Lung (tissue), 12 donors: Measurements from ENCODE around the gene PPP1R14B. TPM values are rescaled to one million over a fixed set of nuclear protein-coding genes. Genes with fewer than 3 reads are reported as not detected.

ENCODE experiments used
- ATAC-seq: fragments of 200-7000 bp; cut with Tn5 transposase; one replicate; pipeline ENCODE4 v1.9.1; 2020; ENCODE audit warnings: moderate number of reproducible peaks; ENCODE audit not compliant: insufficient read depth, low FRiP score
- DNase-seq, 3 donors: peaks; one replicate each; pipeline ENCODE4 v3.0.0-alpha.2; 2013 to 2017
- H3K27ac ChIP-seq, 2 donors: one replicate each; pipeline ENCODE4 v1.5.1; 2013; ENCODE audit warnings: mild to moderate bottlenecking in 2 of 2, moderate library complexity in 2 of 2, control low read depth in 1 of 2, inconsistent platforms in 1 of 2, low read depth in 1 of 2, low read length in 1 of 2
- H3K27me3 ChIP-seq, 3 donors: one replicate each; pipeline ENCODE4 v1.5.1; 2013; ENCODE audit warnings: low read length in 2 of 3; ENCODE audit not compliant: control insufficient read depth in 3 of 3, insufficient read depth in 3 of 3
- H3K36me3 ChIP-seq, 4 donors: one replicate each; pipeline ENCODE4 v1.5.1; 2013; ENCODE audit warnings: low read length in 4 of 4, mild to moderate bottlenecking in 1 of 4, moderate library complexity in 1 of 4; ENCODE audit not compliant: control insufficient read depth in 4 of 4, insufficient read depth in 4 of 4
- H3K4me1 ChIP-seq, 5 donors: one replicate each; pipeline ENCODE4 v1.5.1; 2013; ENCODE audit warnings: low read length in 5 of 5, mild to moderate bottlenecking in 2 of 5, moderate library complexity in 1 of 5; ENCODE audit not compliant: control insufficient read depth in 5 of 5, insufficient read depth in 5 of 5
- H3K4me3 ChIP-seq: one replicate; pipeline ENCODE4 v1.5.1; 2013; ENCODE audit warnings: mild to moderate bottlenecking, control low read depth, moderate library complexity
- H3K9ac ChIP-seq, 2 donors: one replicate each; pipeline ENCODE4 v1.5.1; 2013; ENCODE audit warnings: low read length in 2 of 2, control low read depth in 1 of 2; ENCODE audit not compliant: insufficient read depth in 1 of 2
- H3K9me3 ChIP-seq, 4 donors: one replicate each; pipeline ENCODE4 v1.5.1; 2013; ENCODE audit warnings: low read length in 3 of 4, mild to moderate bottlenecking in 1 of 4, moderate library complexity in 1 of 4; ENCODE audit not compliant: control insufficient read depth in 4 of 4, insufficient read depth in 3 of 4
- WGBS, 2 donors: extraction: QIAGEN DNeasy Blood & Tissue Kit; methylation state at CpG; one replicate each; pipeline ENCODE4 v1.1.7; 2013; 5-methylcytosine and 5-hydroxymethylcytosine counted together
- polyA plus RNA-seq, 2 donors: library from polyadenylated mRNA; stranded (reverse); fragments of 200-250 nt; gene quantifications; one replicate each; pipeline ENCODE4 v1.2.1, GENCODE V29; 2013
- total RNA-seq, 2 donors: library from RNA; depleted of rRNA in 1 of 2; stranded (reverse); fragments of >200 nt in 1 of 2; gene quantifications; one replicate each; pipeline ENCODE4 v1.2.1, GENCODE V29; 2014 to 2021
- TF ChIP-seq, protein P1 (sequence below): IDR thresholded peaks from 2 replicates; pipeline ENCODE4 v1.5.1; 2012; ENCODE audit warnings: mild to moderate bottlenecking; ENCODE audit errors: control extremely low read depth, extremely low read depth
- donor health status: control.
- donor health status: control.
- donor health status: Bipolar disorder and iron deficiency.
- donor health status: healthy.
- donor health status: DM: yes; HTN: yes; CAD: no.

PPP1R14B gene
- total and polyA plus RNA-seq, 4 donors, result 28.2 to 241 (median 152) TPM

DNA sequence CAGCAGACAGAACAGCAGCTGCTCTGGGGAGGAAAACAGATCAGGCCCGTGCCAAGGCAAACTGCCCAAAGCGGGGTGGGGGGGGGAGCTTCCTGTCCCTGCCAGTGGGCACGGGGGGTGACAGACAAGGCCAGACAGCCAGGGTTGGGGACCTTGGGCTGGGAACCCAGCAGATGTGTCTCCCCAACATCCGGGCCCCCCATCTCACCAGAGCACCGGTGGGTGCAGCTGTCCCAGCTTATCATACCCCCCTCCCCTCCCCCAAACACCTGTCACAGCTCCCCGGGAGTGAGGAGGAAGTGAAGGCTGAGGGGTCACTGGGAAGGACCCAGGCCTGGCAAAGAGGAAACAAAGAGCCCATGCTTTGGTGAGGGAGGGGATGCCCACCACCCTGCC, 1.3 kb downstream of the PPP1R14B start:
- no peak for ATAC-seq
- Histone ChIP-seq H3K4me3 (peak overlapping the region; percentile 61), H3K9me3 (no peaks in the 10 kb centered on the region), H3K27ac (peak overlapping the region; percentile 61 to 84), H3K27me3 (no peaks in the 10 kb centered on the region), H3K4me1 (peaks cover 0 to 28% (median 8%) of the 10 kb centered on the region in 5 donors), H3K36me3 (peaks cover 0 to 10% (median 1%) of the 10 kb centered on the region in 4 donors), H3K9ac (no peak overlapping the region)
- TF ChIP-seq, protein P1, sequence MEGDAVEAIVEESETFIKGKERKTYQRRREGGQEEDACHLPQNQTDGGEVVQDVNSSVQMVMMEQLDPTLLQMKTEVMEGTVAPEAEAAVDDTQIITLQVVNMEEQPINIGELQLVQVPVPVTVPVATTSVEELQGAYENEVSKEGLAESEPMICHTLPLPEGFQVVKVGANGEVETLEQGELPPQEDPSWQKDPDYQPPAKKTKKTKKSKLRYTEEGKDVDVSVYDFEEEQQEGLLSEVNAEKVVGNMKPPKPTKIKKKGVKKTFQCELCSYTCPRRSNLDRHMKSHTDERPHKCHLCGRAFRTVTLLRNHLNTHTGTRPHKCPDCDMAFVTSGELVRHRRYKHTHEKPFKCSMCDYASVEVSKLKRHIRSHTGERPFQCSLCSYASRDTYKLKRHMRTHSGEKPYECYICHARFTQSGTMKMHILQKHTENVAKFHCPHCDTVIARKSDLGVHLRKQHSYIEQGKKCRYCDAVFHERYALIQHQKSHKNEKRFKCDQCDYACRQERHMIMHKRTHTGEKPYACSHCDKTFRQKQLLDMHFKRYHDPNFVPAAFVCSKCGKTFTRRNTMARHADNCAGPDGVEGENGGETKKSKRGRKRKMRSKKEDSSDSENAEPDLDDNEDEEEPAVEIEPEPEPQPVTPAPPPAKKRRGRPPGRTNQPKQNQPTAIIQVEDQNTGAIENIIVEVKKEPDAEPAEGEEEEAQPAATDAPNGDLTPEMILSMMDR, result no peak
- no peak for DNase-seq
- WGBS, 2 donors, result 0 to 1% methylated on average over 6 of the region's 6 CpGs

DNA sequence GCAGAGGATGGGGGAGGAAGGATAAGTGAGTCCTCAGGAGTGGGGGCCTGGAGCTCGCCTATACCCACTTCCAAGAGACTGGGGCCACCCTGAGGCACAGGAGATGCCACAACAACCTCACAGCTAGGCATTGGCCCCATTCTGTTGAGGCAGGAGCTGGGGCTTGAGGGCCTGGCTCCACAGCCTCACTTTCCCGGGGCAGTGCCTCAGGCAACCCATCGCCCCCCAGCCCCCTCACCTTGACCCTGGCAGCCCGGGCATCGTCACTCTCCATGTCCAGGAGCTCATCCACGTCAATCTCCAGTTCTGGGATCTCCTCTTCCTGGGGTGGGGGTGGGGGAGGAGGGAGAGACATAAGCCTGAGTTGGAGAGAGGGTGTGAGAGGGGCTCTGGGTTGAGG, 1.8 kb downstream of the PPP1R14B start:
- Histone ChIP-seq H3K9me3 (no peaks in the 10 kb centered on the region), H3K36me3 (peaks cover 0 to 10% (median 1%) of the 10 kb centered on the region in 4 donors), H3K4me1 (peaks cover 0 to 29% (median 12%) of the 10 kb centered on the region in 5 donors), H3K27ac (peak overlapping the region; percentile 61 to 84), H3K4me3 (no peak overlapping the region), H3K27me3 (no peaks in the 10 kb centered on the region), H3K9ac (no peak overlapping the region)
- 36 to 44% methylated on average over 6 of the region's 6 CpGs for WGBS, 2 donors
- ATAC-seq (no peak), DNase-seq (no peak)
- TF ChIP-seq, protein P1, result no peak

DNA sequence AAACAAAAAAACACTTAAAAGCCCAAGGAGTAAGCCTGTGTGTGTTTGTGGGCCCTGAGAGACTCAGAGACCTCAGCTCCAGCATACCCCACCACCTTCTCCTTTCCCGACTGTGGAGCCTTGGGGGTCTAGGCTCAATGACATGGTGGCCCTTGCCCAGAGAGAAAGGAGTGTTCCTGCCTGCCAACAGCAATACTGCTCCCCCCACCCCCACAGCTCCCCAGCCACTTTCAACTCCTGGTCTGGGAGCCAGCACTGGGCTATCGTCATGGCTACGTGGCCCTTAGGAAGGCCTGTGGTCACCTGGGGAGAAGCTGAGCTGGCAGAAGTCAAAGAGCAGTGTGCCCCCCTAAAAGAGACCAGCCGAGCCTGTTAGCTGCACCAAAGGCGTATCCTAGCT, 2.6 kb downstream of the PPP1R14B start:
- TF ChIP-seq, protein P1, result no peak
- H3K36me3 ChIP-seq, result peaks cover 0 to 10% (median 1%) of the 10 kb centered on the region in 4 donors
- H3K9me3 ChIP-seq, result no peaks in the 10 kb centered on the region
- no peaks in the 10 kb centered on the region for H3K27me3 ChIP-seq
- H3K27ac ChIP-seq, result no peak overlapping the region
- WGBS, 2 donors, result 64 to 65% methylated on average over 5 of the region's 5 CpGs
- H3K4me3 ChIP-seq, result no peak overlapping the region
- H3K4me1 ChIP-seq, result peaks cover 0 to 31% (median 17%) of the 10 kb centered on the region in 5 donors
- no peak overlapping the region for H3K9ac ChIP-seq
- ATAC-seq, result no peak
- DNase-seq, result no peak
